DMS 273 (cell line): ENCODE results near the gene ZDHHC5.
"Not testable (repeated sequence)": the region's sequence is repeated elsewhere in the genome, so short reads cannot be mapped to it uniquely, and the experiment has no call there.

Source experiments
- DNase-seq: peaks from one replicate; lab custom pipeline; 2025; ENCODE audit not compliant: unreplicated experiment; lab: John Stamatoyannopoulos, UW

Gene ZDHHC5

GRCh38 chr11:57667117-57667735 is 688 bp upstream of the ZDHHC5 start:
- DNase-seq: peak; percentile 95

- peak; percentile 65 for DNase-seq
Observed at GRCh38 chr11:57668434-57668782, 494 bp downstream of the ZDHHC5 start.

GRCh38 chr11:57674251-57674650 is 6.3 kb downstream of the ZDHHC5 start:
- no peak for DNase-seq

GRCh38 chr11:57675176-57675941 is 7.4 kb downstream of the ZDHHC5 start:
- DNase-seq: no peak

GRCh38 chr11:57679396-57679795 is 11.5 kb downstream of the ZDHHC5 start:
- no peak for DNase-seq

- no peak for DNase-seq
Observed at GRCh38 chr11:57680552-57680874, 12.6 kb downstream of the ZDHHC5 start.

- no peak for DNase-seq
Observed at GRCh38 chr11:57681168-57681567, 13.3 kb downstream of the ZDHHC5 start.

- not testable (repeated sequence) for DNase-seq
Observed at GRCh38 chr11:57690474-57690873, 22.6 kb downstream of the ZDHHC5 start.

GRCh38 chr11:57698843-57699365 is 31.0 kb downstream of the ZDHHC5 start:
- DNase-seq: no peak

- DNase-seq: no peak
Observed at GRCh38 chr11:57699813-57700212, 31.9 kb downstream of the ZDHHC5 start.

GRCh38 chr11:57700425-57700824 is 32.5 kb downstream of the ZDHHC5 start:
- DNase-seq: no peak

GRCh38 chr11:57703341-57703740 is 35.4 kb downstream of the ZDHHC5 start:
- no peak for DNase-seq

- DNase-seq: no peak
Observed at GRCh38 chr11:57704932-57705331, 37.0 kb downstream of the ZDHHC5 start.

GRCh38 chr11:57705432-57705831 is 37.5 kb downstream of the ZDHHC5 start:
- DNase-seq: not testable (repeated sequence)

- no peak for DNase-seq
Observed at GRCh38 chr11:57709802-57710367, 42.0 kb downstream of the ZDHHC5 start.

- DNase-seq: peak; percentile 83
Observed at GRCh38 chr11:57711414-57712255, 43.7 kb downstream of the ZDHHC5 start, which contains the start of gene MED19. MED19 (minus strand) TSS chr11:57712215; CDS start chr11:57712179, 36 bp downstream.

- DNase-seq: peak; percentile 96
Observed at GRCh38 chr11:57712256-57713150, 44.6 kb downstream of the ZDHHC5 start, which contains the start of gene TMX2. TMX2 (plus strand) TSS chr11:57712593; CDS start chr11:57712619, 26 bp downstream.

GRCh38 chr11:57713835-57714234 is 45.9 kb downstream of the ZDHHC5 start:
- DNase-seq: no peak

GRCh38 chr11:57716726-57717125 is 48.8 kb downstream of the ZDHHC5 start:
- DNase-seq: not testable (repeated sequence)

- no peak for DNase-seq
Observed at GRCh38 chr11:57727185-57727584, 59.3 kb downstream of the ZDHHC5 start.
